Cardiac muscle cell (in vitro differentiated cells and primary cell): Measurements from ENCODE around the gene GLYR1. TPM values are rescaled to one million over a fixed set of nuclear protein-coding genes. Genes with fewer than 3 reads are reported as not detected.
A peak's percentile ranks its signal among the peaks of the same experiment; 100 is the strongest.

Source experiments
- DNase-seq, 2 donors: peaks; one replicate each; pipeline versions ENCODE4 v3.0.0 to v3.0.0-alpha.2; 2010 to 2017; ENCODE audit warnings: low read depth in 1 of 2, low spot score in 1 of 2
- H3K27ac ChIP-seq: fragments of 200-600 bp; sonication (generic); 2 replicates; pipeline ENCODE4 v1.5.1; 2016
- H3K27me3 ChIP-seq: fragments of 200-600 bp; sonication (generic); 2 replicates; pipeline ENCODE4 v1.6.0; 2016; ENCODE audit warnings: control low read depth
- H3K36me3 ChIP-seq: fragments of 200-600 bp; sonication (generic); 2 replicates; pipeline ENCODE4 v1.5.1; 2016; ENCODE audit warnings: control low read depth
- H3K4me1 ChIP-seq: fragments of 200-600 bp; sonication (generic); 2 replicates; pipeline ENCODE4 v1.8.1; 2017; ENCODE audit warnings: low read depth, mild to moderate bottlenecking, mixed run types
- H3K4me3 ChIP-seq: fragments of 200-600 bp; sonication (generic); 2 replicates; pipeline ENCODE4 v1.5.1; 2016; ENCODE audit warnings: mild to moderate bottlenecking
- H3K9me3 ChIP-seq: fragments of 200-600 bp; sonication (generic); 2 replicates; pipeline ENCODE4 v1.5.1; 2017; ENCODE audit warnings: low read depth, mild to moderate bottlenecking, control low read depth
- CTCF ChIP-seq: IDR thresholded peaks from 2 replicates; pipeline ENCODE4 v1.5.1; 2012; ENCODE audit warnings: low read depth, mild to moderate bottlenecking, low read length
- polyA plus RNA-seq: library from polyadenylated mRNA; unstranded; fragments of >200 nt; fragmentation: Nextera tagmentation; extraction: Ambion mirVana; gene quantifications from 2 replicates; pipeline ENCODE4 v1.2.1, GENCODE V29; 2016
- total RNA-seq: library from RNA; depleted of rRNA; stranded (reverse); fragments of >200 nt; gene quantifications from 2 replicates; pipeline ENCODE4 v1.2.3, GENCODE V29; 2016

Gene GLYR1
- total and polyA plus RNA-seq, 2 experiments from 2014 or later: 38.0 to 65.5 TPM

- peaks cover 35% of the 10 kb centered on the region for H3K36me3 ChIP-seq
- no peak for TF ChIP-seq CTCF
Measured at GRCh38 chr16:4869147-4869805, 22.2 kb upstream of the GLYR1 start.

GRCh38 chr16:4868535-4868934 is 21.4 kb upstream of the GLYR1 start:
- no peak for TF ChIP-seq CTCF

More at GRCh38 chr16:4869147-4869805, 22.2 kb upstream of the GLYR1 start:
- Histone ChIP-seq H3K27me3 (no peaks in the 10 kb centered on the region), H3K9me3 (no peaks in the 10 kb centered on the region), H3K4me1 (no peaks in the 10 kb centered on the region), H3K27ac (no peak overlapping the region), H3K4me3 (no peak overlapping the region)
- DNase-seq: no peak

GRCh38 chr16:4868026-4868425 is 20.9 kb upstream of the GLYR1 start:
- H3K27me3 ChIP-seq: no peaks in the 10 kb centered on the region
- peak overlapping the region; percentile 1 for H3K27ac ChIP-seq
- no peaks in the 10 kb centered on the region for H3K4me1 ChIP-seq
- H3K9me3 ChIP-seq: no peaks in the 10 kb centered on the region
- no peak for DNase-seq
- TF ChIP-seq CTCF: no peak
- no peak overlapping the region for H3K4me3 ChIP-seq
- peaks cover 27% of the 10 kb centered on the region for H3K36me3 ChIP-seq

More at GRCh38 chr16:4868535-4868934, 21.4 kb upstream of the GLYR1 start:
- Histone ChIP-seq H3K9me3 (no peaks in the 10 kb centered on the region), H3K4me1 (no peaks in the 10 kb centered on the region), H3K36me3 (peaks cover 32% of the 10 kb centered on the region), H3K27ac (no peak overlapping the region), H3K27me3 (no peaks in the 10 kb centered on the region), H3K4me3 (no peak overlapping the region)
- DNase-seq: no peak

GRCh38 chr16:4866586-4866985 is 19.5 kb upstream of the GLYR1 start:
- H3K27me3 ChIP-seq: no peaks in the 10 kb centered on the region
- H3K27ac ChIP-seq: no peak overlapping the region
- DNase-seq: no peak
- H3K36me3 ChIP-seq: peaks cover 24% of the 10 kb centered on the region
- no peak overlapping the region for H3K4me3 ChIP-seq
- H3K4me1 ChIP-seq: no peaks in the 10 kb centered on the region
- H3K9me3 ChIP-seq: no peaks in the 10 kb centered on the region
- TF ChIP-seq CTCF: no peak

- H3K4me3 ChIP-seq: no peak overlapping the region
- H3K27ac ChIP-seq: no peak overlapping the region
- peaks cover 26% of the 10 kb centered on the region for H3K36me3 ChIP-seq
- no peaks in the 10 kb centered on the region for H3K27me3 ChIP-seq
- TF ChIP-seq CTCF: no peak
- no peaks in the 10 kb centered on the region for H3K9me3 ChIP-seq
- DNase-seq: no peak
- H3K4me1 ChIP-seq: no peaks in the 10 kb centered on the region
Measured at GRCh38 chr16:4865231-4865860, 18.3 kb upstream of the GLYR1 start.
